HG02938 (cell line): ENCODE measurements around the gene UNC93A.
"Not testable (repeated sequence)": the region's sequence is repeated elsewhere in the genome, so short reads cannot be mapped to it uniquely, and the experiment has no call there.

Experiments used
- ATAC-seq: cut with Tn5 transposase; IDR thresholded peaks from one replicate; pipeline ENCODE4 v1.9.1; 2021; ENCODE audit warnings: mild to moderate bottlenecking, moderate library complexity; ENCODE audit not compliant: unreplicated experiment

The UNC93A gene

GRCh38 chr6:167290786-167291622 is at the start of gene UNC93A:
UNC93A (plus strand) TSS chr6:167291315; CDS start chr6:167291490, 175 bp downstream.
- no peak for ATAC-seq

- not testable (repeated sequence) for ATAC-seq
Measured at GRCh38 chr6:167241321-167242134, 49.6 kb upstream of the UNC93A start.

DNA sequence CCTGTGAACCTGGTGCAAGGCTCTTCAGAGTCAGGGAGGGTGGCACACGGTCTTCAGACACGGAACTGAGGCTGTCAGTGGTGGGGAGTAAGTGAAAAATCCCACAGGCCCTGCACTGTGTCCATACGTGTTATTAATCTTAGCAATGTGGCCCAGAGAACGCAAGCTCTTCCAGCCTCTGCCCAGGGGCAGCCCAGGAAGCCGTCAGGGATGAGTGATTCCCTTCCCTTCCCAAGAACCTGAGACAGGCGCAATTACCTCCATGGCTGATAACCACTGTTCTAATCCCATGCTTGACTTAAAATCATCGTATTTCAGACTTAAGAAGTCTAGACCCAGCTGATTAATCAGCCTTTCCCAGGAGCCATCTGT is 49.0 kb upstream of the UNC93A start:
- not testable (repeated sequence) for ATAC-seq

DNA sequence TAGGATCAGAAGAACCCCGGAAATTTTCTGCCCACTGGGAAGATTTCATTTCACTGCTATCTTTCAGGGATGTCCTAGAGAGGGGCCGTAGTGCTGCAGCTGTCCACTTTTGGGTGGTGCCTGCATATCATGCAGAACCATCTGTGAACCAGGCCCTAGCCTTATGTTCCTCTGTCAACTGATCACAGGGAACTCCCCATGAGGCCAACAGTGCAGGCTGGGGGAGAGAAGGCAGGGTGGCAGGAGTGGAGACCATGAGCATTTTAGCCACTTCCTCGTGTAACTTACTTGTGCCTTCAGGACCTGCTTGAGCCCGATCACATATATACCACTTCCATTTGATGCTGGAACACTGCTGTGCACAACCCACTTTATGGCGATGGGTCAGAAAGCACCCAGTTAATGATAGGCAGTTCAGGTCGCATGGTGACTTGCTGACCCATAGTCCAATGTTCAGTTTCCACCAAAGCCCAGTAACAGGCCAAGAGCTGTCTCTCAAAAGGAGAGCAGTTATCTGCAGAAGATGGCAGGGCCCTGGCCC is 48.5 kb upstream of the UNC93A start:
- ATAC-seq: not testable (repeated sequence)

GRCh38 chr6:167244064-167244960 is 46.8 kb upstream of the UNC93A start:
- no peak for ATAC-seq

GRCh38 chr6:167244991-167245390 is 46.1 kb upstream of the UNC93A start:
- no peak for ATAC-seq

- ATAC-seq: no peak
Measured at GRCh38 chr6:167245591-167245990, 45.5 kb upstream of the UNC93A start.

DNA sequence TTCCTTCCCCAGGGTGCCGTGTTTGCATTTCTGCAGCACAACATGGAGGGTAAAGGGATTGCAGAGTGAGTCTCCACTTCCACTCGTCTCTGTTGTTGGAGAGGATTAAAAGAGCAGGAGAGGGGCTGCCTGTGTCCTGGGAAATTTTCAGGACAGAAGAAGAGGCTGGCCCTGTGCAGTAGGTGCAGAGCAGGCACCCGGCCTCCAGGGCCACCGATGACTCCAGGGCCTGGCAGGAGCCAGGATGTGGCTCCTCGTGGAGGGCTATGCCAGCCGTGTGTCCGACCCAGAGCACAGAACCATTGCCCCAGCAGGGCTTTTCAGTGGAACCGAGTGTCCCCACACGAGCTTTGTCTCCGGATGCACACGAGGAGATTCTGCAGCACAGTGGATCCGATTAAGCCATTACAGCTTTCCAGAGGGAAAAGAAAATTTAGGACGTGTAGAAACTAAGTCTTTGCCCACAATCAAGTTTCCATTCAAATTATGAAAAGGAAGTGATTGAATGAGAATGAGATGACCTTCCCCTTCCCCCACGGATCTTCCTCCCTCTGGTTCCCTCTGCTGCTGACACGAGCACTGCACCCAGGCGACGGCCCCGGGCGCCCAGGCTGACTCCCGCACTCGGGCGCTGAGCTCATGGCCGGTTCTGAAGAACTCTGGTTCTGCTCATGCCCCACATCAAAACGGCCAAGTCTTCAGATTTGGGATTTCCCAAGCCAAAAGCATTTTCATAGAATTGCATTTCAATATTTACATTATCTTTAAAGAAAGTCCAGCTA is 43.1 kb upstream of the UNC93A start:
- no peak for ATAC-seq

GRCh38 chr6:167248878-167249455 is 42.1 kb upstream of the UNC93A start:
- not testable (repeated sequence) for ATAC-seq

GRCh38 chr6:167252271-167252670 is 38.8 kb upstream of the UNC93A start:
- ATAC-seq: no peak

DNA sequence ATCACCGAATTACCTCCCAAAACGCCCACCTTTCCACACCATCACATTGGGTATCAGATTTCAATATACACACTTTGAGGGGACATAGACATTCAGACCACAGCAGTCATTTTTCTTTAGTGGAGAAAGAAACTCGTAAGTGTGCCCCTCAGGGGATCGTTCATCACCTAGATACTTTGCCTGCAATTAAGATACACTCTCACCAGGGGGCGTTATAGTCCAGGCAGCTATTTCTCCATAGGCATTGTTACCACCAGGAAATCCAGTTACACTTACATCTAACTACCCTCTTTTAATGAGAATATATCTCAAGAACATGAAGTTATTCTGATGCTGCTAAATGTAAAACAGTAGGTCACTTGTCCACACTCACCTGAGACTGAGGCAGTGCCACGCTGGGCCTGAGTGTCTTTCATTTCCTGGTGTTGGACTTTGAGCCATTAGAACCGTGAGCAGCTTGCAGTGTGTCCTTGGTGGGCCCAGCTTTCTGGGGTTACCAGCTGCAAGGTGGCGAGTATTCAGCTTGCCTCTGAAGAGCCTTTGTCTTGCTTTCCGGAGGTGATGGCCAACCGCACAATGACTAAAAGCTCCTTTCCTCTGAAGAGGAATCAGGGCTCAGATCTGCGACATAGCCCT is 35.1 kb upstream of the UNC93A start:
- no peak for ATAC-seq

- ATAC-seq: no peak
Measured at GRCh38 chr6:167258646-167259045, 32.5 kb upstream of the UNC93A start.

DNA sequence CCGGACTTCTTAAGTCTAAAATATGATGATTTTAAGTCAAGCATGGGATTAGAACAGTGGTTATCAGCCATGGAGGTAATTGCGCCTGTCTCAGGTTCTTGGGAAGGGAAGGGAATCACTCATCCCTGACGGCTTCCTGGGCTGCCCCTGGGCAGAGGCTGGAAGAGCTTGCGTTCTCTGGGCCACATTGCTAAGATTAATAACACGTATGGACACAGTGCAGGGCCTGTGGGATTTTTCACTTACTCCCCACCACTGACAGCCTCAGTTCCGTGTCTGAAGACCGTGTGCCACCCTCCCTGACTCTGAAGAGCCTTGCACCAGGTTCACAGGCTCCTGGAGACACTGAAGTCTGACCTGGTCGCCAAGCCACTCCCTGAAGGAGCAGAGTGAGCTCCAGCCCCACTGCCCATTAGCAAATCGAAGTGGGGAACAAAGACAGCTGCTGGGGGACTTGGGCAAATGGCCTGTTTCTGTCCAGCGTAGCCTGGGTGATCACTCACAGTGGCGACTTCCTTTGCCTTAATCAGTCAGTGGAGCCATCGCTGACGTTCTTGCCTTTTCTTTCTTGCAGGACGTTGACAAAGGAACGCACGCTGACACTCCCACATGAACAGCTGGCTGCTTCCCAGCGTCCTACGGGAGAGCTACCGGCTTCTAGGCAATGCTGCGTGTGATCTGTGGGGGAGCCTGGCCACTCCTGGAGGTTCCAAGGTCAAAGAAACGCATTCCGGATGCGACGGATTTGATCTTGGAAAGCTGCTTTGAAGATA is 24.9 kb upstream of the UNC93A start:
- ATAC-seq: not testable (repeated sequence)

DNA sequence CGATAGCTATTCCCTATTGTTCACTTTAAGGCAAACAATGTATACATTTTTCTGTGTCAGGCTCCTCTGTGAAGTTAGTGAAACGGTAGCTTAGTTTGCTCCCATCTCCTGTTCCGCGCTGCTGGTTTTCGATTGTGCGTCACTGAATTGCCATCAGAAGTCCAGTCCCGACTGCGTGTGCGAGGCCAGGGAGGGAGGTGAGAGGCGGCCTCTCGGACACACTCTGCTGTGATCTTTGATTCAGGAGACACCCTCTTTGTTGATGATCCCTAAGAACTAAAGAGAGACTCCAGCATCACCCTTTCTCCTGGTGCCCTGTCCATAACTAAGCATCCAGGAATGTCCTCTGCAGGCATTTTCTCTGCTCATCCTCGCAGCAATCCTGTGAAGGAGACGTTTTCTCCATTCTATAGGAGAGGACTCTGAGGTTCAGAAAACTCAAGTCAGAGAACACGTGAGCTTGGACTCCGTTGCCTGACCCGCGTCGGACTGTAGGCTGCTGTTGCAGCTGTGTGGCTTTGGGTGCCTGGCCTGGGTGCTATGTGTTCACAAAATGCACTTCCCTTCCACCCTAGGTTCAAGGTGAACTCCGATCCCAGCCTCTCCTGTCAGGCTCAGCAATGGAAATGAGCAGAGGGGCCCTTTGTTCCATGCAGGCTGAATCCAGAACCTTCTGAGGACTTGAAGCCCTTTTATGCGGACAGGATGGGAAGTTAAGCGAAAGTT is 24.1 kb upstream of the UNC93A start:
- ATAC-seq: no peak

GRCh38 chr6:167267556-167267898 is 23.6 kb upstream of the UNC93A start:
- ATAC-seq: not testable (repeated sequence)

DNA sequence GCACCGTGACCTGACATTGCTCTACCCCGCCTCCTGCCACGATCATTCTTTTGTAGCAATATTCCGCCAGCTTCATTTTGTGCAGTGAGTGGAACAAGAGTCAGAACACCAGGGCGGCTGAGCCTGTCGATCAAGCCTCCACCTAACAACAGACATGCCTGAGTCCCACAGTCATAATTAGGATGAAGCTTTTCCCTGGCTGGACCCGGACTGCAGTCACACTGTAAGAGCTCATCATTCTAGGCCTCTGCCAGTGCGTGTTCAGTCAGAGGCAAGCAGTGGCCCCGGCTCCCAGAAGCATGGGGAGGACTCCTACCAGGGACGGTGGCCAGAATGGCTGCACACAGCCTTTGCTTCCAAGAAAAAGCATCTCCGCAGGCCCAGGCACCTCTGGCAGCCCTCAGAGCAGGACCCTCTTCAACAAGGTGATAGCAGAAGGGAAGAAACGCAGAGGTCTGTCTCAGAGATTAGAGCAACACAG is 23.2 kb upstream of the UNC93A start:
- ATAC-seq: no peak

DNA sequence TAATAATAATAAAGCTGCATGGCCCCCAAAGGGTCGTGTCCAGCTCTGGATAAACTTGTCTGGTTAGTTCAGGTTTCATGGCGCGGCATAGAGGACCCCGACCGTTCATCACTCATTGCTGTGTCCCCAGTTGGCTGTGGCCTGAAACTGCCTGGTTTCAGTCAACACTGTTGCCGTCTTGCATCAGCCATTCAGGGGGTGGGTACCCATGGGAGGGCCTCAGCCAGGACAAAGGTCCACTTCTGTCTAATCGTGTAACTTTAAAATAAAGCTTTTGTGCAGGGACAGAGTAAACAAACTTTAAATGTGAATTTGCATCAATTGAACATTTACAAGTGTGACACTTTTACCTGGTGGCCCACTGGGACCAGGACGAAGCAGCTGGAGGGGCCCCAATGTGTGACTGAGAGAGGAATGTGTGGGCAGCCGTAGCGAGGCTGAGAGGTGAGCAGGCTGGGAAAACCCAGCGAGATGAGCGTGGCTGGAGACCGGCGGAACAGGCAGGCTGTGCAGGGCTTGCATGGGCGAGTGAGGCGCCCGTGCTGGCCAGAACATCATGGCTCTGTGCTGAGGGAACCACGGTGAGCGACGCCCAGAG is 22.3 kb upstream of the UNC93A start:
- no peak for ATAC-seq
